Caco-2 (cell line): ENCODE data around the gene FBXO28. TPM values are rescaled to one million over a fixed set of nuclear protein-coding genes. Genes with fewer than 3 reads are reported as not detected.

Source experiments
- BruUV-seq: library from RNA; stranded (reverse); fragments of 400-500 nt; replicated peaks from 2 replicates; lab custom pipeline; 2021; lab: Mats Ljungman, UMichigan
- CTCF ChIA-PET: fragments of 300-600 bp; sonication (Branson Sonifier 250); formaldehyde crosslinking; loops from one replicate; lab custom pipeline; 2022; ENCODE audit warnings: antibody characterized with exemption; lab: Charles Lee
- POLR2A ChIA-PET: fragments of 300-600 bp; sonication (Branson Sonifier 250); formaldehyde crosslinking; loops from one replicate; lab custom pipeline; 2022; ENCODE audit warnings: antibody characterized with exemption; lab: Charles Lee
- DNase-seq, 2 experiments: peaks; one replicate each; pipeline versions ENCODE4 v3.0.0 to v3.0.0-alpha.2; 2020 to 2022
- H3K27me3 ChIP-seq: replicated peaks from 2 replicates; pipeline ENCODE4 v1.6.0; 2011; ENCODE audit warnings: low read length; ENCODE audit not compliant: control insufficient read depth, insufficient read depth
- H3K36me3 ChIP-seq: 2 replicates; pipeline ENCODE4 v1.5.1; 2011; ENCODE audit warnings: low read length; ENCODE audit not compliant: control insufficient read depth, insufficient read depth
- H3K4me1 ChIP-seq: fragments of 250-450 bp; sonication (Bioruptor Pico); 2 replicates; pipeline ENCODE4 v1.5.1; 2020; ENCODE audit warnings: mild to moderate bottlenecking
- H3K4me3 ChIP-seq: 2 replicates; pipeline ENCODE4 v1.5.1; 2011; ENCODE audit warnings: low read depth, mild to moderate bottlenecking, control low read depth, low read length
- H3K9me3 ChIP-seq: fragments of 250-450 bp; sonication (Bioruptor Pico); 2 replicates; pipeline ENCODE4 v1.5.1; 2020; ENCODE audit warnings: mild to moderate bottlenecking, moderate library complexity
- H3K27ac Mint-ChIP-seq: one replicate; pipeline ENCODE4 v1.8.0; 2022; ENCODE audit warnings: mixed read lengths; ENCODE audit not compliant: unreplicated experiment
- H3K27me3 Mint-ChIP-seq: one replicate; pipeline ENCODE4 v1.8.0; 2022; ENCODE audit warnings: mixed read lengths; ENCODE audit not compliant: insufficient read depth, unreplicated experiment
- H3K36me3 Mint-ChIP-seq: one replicate; pipeline ENCODE4 v1.8.0; 2022; ENCODE audit warnings: mild to moderate bottlenecking, mixed read lengths; ENCODE audit not compliant: insufficient read depth, unreplicated experiment
- H3K4me1 Mint-ChIP-seq: one replicate; pipeline ENCODE4 v1.8.0; 2022; ENCODE audit warnings: low read depth, mixed read lengths; ENCODE audit not compliant: unreplicated experiment
- H3K4me3 Mint-ChIP-seq: one replicate; pipeline ENCODE4 v1.8.0; 2022; ENCODE audit warnings: mild to moderate bottlenecking, moderate library complexity, mixed read lengths; ENCODE audit not compliant: unreplicated experiment
- H3K9me3 Mint-ChIP-seq: one replicate; pipeline ENCODE4 v1.8.0; 2022; ENCODE audit warnings: mixed read lengths; ENCODE audit not compliant: unreplicated experiment
- intact Hi-C: fragments of 100-400 bp; cut with micrococcal nuclease; formaldehyde crosslinking; loops from one replicate; pipeline ENCODE4 v1.10.0; 2022; ENCODE audit not compliant: unreplicated experiment
- total RNA-seq: library from RNA; stranded (reverse); gene quantifications from 2 replicates; pipeline ENCODE4 v1.2.3, GENCODE V29; 2022
- TF ChIP-seq, protein P1 (sequence below), 2 experiments: fragments of 200-600 bp in 1 of 2; IDR thresholded peaks; 1 replicate in 1 of 2; 2 replicates in 1 of 2; pipeline versions ENCODE4 v1.5.1 to v1.8.0; 2011 to 2022; ENCODE audit warnings: antibody characterized with exemption in 1 of 2, control low read depth in 1 of 2, inconsistent platforms in 1 of 2, low read depth in 1 of 2, low read length in 1 of 2, mild to moderate bottlenecking in 1 of 2, moderate library complexity in 1 of 2; ENCODE audit not compliant: insufficient read depth in 1 of 2, severe bottlenecking in 1 of 2, unreplicated experiment in 1 of 2

Gene FBXO28
- total RNA-seq, 1 experiment from 2014 or later, result 31.3 TPM

DNA sequence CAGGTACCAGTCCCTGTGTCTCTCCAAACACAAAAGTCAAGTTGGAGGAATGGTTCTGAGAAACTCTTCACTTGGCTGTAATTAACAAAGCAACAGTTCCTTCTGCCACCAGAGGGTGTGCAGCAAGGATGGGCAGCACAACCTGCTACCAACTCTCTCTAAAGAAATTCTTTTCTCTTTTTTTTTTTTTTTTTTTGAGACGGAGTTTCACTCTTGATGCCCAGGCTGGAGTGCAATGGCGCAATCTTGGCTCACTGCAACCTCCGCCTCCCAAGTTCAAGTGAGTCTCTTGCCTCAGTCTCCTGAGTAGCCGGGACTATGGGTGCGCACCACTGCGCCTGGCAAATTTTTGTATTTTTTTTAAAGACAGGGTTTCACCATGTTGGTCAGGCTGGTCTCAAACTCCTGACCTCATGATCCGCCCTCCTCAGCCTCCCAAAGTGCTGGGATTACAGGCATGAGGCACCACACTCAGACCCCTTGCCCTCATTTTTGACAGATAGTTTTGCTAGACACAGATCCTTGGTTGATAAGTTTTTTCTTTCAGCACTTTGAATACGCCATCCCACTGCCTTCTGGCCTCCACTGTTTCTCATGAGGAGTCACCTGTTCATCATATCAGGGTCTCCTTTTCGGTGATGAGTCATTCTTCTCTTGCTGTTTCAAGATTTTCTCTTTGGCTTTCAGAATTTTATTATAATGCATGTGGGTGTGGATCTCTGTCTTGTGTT, 57.0 kb downstream of the FBXO28 start:
- peaks cover 14% of the 10 kb centered on the region for H3K4me1 Mint-ChIP-seq
- CTCF ChIA-PET, result no interaction called here
- TF ChIP-seq, protein P1, sequence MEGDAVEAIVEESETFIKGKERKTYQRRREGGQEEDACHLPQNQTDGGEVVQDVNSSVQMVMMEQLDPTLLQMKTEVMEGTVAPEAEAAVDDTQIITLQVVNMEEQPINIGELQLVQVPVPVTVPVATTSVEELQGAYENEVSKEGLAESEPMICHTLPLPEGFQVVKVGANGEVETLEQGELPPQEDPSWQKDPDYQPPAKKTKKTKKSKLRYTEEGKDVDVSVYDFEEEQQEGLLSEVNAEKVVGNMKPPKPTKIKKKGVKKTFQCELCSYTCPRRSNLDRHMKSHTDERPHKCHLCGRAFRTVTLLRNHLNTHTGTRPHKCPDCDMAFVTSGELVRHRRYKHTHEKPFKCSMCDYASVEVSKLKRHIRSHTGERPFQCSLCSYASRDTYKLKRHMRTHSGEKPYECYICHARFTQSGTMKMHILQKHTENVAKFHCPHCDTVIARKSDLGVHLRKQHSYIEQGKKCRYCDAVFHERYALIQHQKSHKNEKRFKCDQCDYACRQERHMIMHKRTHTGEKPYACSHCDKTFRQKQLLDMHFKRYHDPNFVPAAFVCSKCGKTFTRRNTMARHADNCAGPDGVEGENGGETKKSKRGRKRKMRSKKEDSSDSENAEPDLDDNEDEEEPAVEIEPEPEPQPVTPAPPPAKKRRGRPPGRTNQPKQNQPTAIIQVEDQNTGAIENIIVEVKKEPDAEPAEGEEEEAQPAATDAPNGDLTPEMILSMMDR (IDR thresholded peaks at IDR 0.05; ENCODE audit: insufficient read depth in 1 of 2, low read depth in 1 of 2, low read length in 1 of 2, severe bottlenecking in 1 of 2, unreplicated experiment in 1 of 2), result peak; percentile 33 to 55
- no peaks in the 10 kb centered on the region for H3K36me3 Mint-ChIP-seq
- no peak overlapping the region for H3K27ac Mint-ChIP-seq
- intact Hi-C loops, result loop anchor here (1.0 kb wide), 1 partner anchor 162 kb away; no protein-coding TSS in a partner anchor
- no peaks in the 10 kb centered on the region for H3K27me3 Mint-ChIP-seq
- no peaks in the 10 kb centered on the region for H3K9me3 Mint-ChIP-seq
- BruUV-seq, result no TSS peak
- no peak overlapping the region for H3K4me3 Mint-ChIP-seq
- POLR2A ChIA-PET, result no interaction called here
- no peaks in the 10 kb centered on the region for H3K9me3 ChIP-seq
- no peaks in the 10 kb centered on the region for H3K4me1 ChIP-seq
- no peaks in the 10 kb centered on the region for H3K27me3 ChIP-seq
- peak in 1 of 2 experiments; percentile 42 for DNase-seq
- H3K4me3 ChIP-seq, result no peak overlapping the region
- H3K36me3 ChIP-seq, result no peaks in the 10 kb centered on the region

DNA sequence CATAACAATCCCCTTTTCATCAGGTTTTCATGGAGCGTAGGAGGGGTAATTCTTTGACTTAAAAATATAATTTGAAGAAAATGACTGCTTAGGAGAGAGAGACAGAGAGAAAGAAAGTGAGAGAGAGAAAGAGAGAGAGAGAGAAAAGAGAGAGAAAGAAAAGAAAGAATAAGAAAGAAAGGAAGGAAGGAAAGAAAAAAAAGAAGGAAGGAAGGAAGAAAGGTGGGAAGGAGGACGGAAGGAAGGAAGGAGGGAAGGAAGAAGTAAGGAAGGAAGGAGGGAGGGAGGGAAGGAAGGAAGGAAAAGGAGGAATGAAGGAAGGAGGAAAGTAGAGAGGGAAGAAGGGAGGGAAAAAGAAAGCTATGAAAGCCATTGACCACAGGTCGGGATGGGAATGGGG, 58.3 kb downstream of the FBXO28 start:
- intact Hi-C loops, result no loop called here
- no peak overlapping the region for H3K4me3 Mint-ChIP-seq
- no peak overlapping the region for H3K27ac Mint-ChIP-seq
- Histone ChIP-seq H3K36me3 (no peaks in the 10 kb centered on the region), H3K27me3 (no peaks in the 10 kb centered on the region), H3K9me3 (no peaks in the 10 kb centered on the region), H3K4me1 (no peaks in the 10 kb centered on the region), H3K4me3 (no peak overlapping the region)
- no peak for DNase-seq
- peaks cover 14% of the 10 kb centered on the region for H3K4me1 Mint-ChIP-seq
- no peaks in the 10 kb centered on the region for H3K36me3 Mint-ChIP-seq
- ChIA-PET POLR2A (no interaction called here), CTCF (no interaction called here)
- H3K9me3 Mint-ChIP-seq, result no peaks in the 10 kb centered on the region
- no peaks in the 10 kb centered on the region for H3K27me3 Mint-ChIP-seq
- TF ChIP-seq, protein P1 (IDR thresholded peaks at IDR 0.05; ENCODE audit: insufficient read depth in 1 of 2, low read depth in 1 of 2, low read length in 1 of 2, severe bottlenecking in 1 of 2, unreplicated experiment in 1 of 2), result no peak
- BruUV-seq, result no TSS peak

DNA sequence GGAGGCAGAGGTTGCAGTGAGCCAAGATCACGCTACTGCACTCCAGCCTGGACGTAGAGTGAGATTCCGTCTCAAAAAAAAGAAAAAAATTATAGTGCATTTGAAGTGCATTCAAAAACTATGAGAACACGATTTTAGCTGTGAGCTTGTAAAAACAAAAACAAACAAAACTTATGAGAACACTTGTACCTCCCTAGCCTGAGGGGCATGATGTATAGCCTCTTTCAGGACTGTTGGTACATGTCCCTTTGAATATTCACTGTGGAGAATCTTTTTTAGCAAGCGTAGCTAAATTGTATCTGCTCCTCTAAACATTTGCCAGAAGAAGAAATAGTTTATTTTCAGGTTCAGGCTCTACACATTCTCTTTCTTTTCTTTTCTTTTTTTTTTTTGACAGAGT, 59.6 kb downstream of the FBXO28 start:
- no peaks in the 10 kb centered on the region for H3K9me3 ChIP-seq
- BruUV-seq, result no TSS peak

More for the DNA sequence above, 59.6 kb downstream of the FBXO28 start:
- Histone ChIP-seq H3K4me1 (no peaks in the 10 kb centered on the region), H3K27me3 (no peaks in the 10 kb centered on the region), H3K36me3 (no peaks in the 10 kb centered on the region), H3K4me3 (no peak overlapping the region)
- no peaks in the 10 kb centered on the region for H3K36me3 Mint-ChIP-seq
- H3K4me3 Mint-ChIP-seq, result no peak overlapping the region
- TF ChIP-seq, protein P1 (IDR thresholded peaks at IDR 0.05; ENCODE audit: insufficient read depth in 1 of 2, low read depth in 1 of 2, low read length in 1 of 2, severe bottlenecking in 1 of 2, unreplicated experiment in 1 of 2), result no peak
- peaks cover 13% of the 10 kb centered on the region for H3K4me1 Mint-ChIP-seq
- intact Hi-C loops, result no loop called here
- ChIA-PET POLR2A (interaction anchor here (0.6 kb wide), 1 partner anchor 11 kb away, joined by 4 read pairs; no protein-coding TSS in a partner anchor), CTCF (no interaction called here)
- DNase-seq, result no peak
- no peaks in the 10 kb centered on the region for H3K27me3 Mint-ChIP-seq
- H3K9me3 Mint-ChIP-seq, result no peaks in the 10 kb centered on the region
- H3K27ac Mint-ChIP-seq, result no peak overlapping the region
